GM12878 (cell line): Measurements from ENCODE around the gene SAMD1. TPM values are rescaled to one million over a fixed set of nuclear protein-coding genes. Genes with fewer than 3 reads are reported as not detected.

Experiments
- ATAC-seq: fragments of 200-7000 bp; cut with Tn5 transposase; 3 replicates; pipeline ENCODE4 v1.9.1; 2020; ENCODE audit warnings: mild to moderate bottlenecking, moderate library complexity
- BruUV-seq: library from RNA; stranded (reverse); fragments of 400-500 nt; replicated peaks from 2 replicates; lab custom pipeline; 2021; lab: Mats Ljungman, UMichigan
- CTCF ChIA-PET: fragments of 300-600 bp; sonication (Branson Sonifier 250); formaldehyde crosslinking; extraction: SDS; loops from one replicate; lab custom pipeline; 2021; ENCODE audit warnings: inconsistent platforms; lab: Yijun Ruan, JAX
- POLR2A ChIA-PET: fragments of 350-600 bp; formaldehyde crosslinking; extraction: SDS; loops from one replicate; lab custom pipeline; 2021; ENCODE audit warnings: inconsistent platforms; lab: Charles Lee
- RAD21 ChIA-PET: fragments of 300-600 bp; sonication (Branson Sonifier 250); formaldehyde crosslinking; loops from one replicate; lab custom pipeline; 2023; ENCODE audit warnings: antibody characterized with exemption; ENCODE audit not compliant: unreplicated experiment; lab: Charles Lee
- SMC1A ChIA-PET: fragments of 300-600 bp; sonication (Branson Sonifier 250); formaldehyde crosslinking; loops from one replicate; lab custom pipeline; 2023; ENCODE audit not compliant: unreplicated experiment, uncharacterized antibody; lab: Charles Lee
- DNase-seq: peaks from one replicate; pipeline ENCODE4 v3.0.0-alpha.2; 2011; ENCODE audit warnings: low read depth, low spot score
- FAIRE-seq: peaks from 3 replicates; lab custom pipeline; 2011; peaks lifted over from hg19 to GRCh38; lab: Jason Lieb, UNC
- H2AFZ ChIP-seq: 2 replicates; pipeline ENCODE4 v1.6.0; 2011; ENCODE audit warnings: low read depth, low read length, control low read depth; ENCODE audit not compliant: control insufficient read depth
- H3K27ac ChIP-seq: 2 replicates; pipeline ENCODE4 v1.5.1; 2011; ENCODE audit warnings: control low read depth; ENCODE audit not compliant: control insufficient read depth, insufficient read depth
- H3K27me3 ChIP-seq, 2 experiments: replicated peaks in 1 of 2; 2 replicates each; pipeline versions ENCODE4 v1.6.0 to v1.6.1; 2011; ENCODE audit warnings: low read length in 1 of 2; ENCODE audit not compliant: control insufficient read depth in 2 of 2, insufficient read depth in 2 of 2
- H3K36me3 ChIP-seq, 2 experiments: 2 replicates each; pipeline ENCODE4 v1.5.1; 2011; ENCODE audit warnings: low read length in 1 of 2; ENCODE audit not compliant: control insufficient read depth in 2 of 2, insufficient read depth in 2 of 2
- H3K4me1 ChIP-seq: 2 replicates; pipeline ENCODE4 v1.6.1; 2011; ENCODE audit warnings: mild to moderate bottlenecking, low read length, moderate library complexity, mixed read lengths; ENCODE audit not compliant: control insufficient read depth, insufficient read depth
- H3K4me2 ChIP-seq: 2 replicates; pipeline ENCODE4 v1.6.0; 2011; ENCODE audit warnings: control low read depth; ENCODE audit not compliant: control insufficient read depth, insufficient read depth
- H3K4me3 ChIP-seq: fragments of 200-600 bp; sonication (generic); 2 replicates; pipeline ENCODE4 v1.5.1; 2016
- H3K79me2 ChIP-seq: 2 replicates; pipeline ENCODE4 v1.6.0; 2011; ENCODE audit warnings: low read length; ENCODE audit not compliant: control insufficient read depth, insufficient read depth
- H3K9ac ChIP-seq: 2 replicates; pipeline ENCODE4 v1.8.0; 2011; ENCODE audit warnings: low read length, control low read depth, mixed read lengths; ENCODE audit not compliant: control insufficient read depth, insufficient read depth
- H3K9me3 ChIP-seq: replicated peaks from 3 replicates; pipeline ENCODE4 v1.5.1; 2011; ENCODE audit warnings: mild to moderate bottlenecking, low read length; ENCODE audit not compliant: control insufficient read depth, insufficient read depth
- H4K20me1 ChIP-seq: 2 replicates; pipeline ENCODE4 v1.6.0; 2011; ENCODE audit not compliant: control insufficient read depth, insufficient read depth
- BHLHE40 ChIP-seq, 2 experiments: fragments of 450-650 bp in 1 of 2; IDR thresholded peaks; 2 replicates each; pipeline ENCODE4 v1.6.1; 2011 to 2017; ENCODE audit warnings: low read depth in 2 of 2, borderline replicate concordance in 1 of 2, improper control_type of control experiment in 1 of 2, low read length in 1 of 2, mild to moderate bottlenecking in 1 of 2
- CREM ChIP-seq: IDR thresholded peaks from 2 replicates; pipeline ENCODE4 v1.6.1; 2014; ENCODE audit warnings: antibody characterized with exemption, low read depth
- DPF2 ChIP-seq: fragments of 450-650 bp; IDR thresholded peaks from 2 replicates; pipeline ENCODE4 v1.6.1; 2017; ENCODE audit warnings: mild to moderate bottlenecking
- ELK1 ChIP-seq: IDR thresholded peaks from 2 replicates; pipeline ENCODE4 v1.6.1; 2012; ENCODE audit warnings: low read depth, low read length, improper control_type of control experiment
- NFXL1 ChIP-seq: fragments of 450-650 bp; IDR thresholded peaks from 2 replicates; pipeline ENCODE4 v1.6.1; 2017; ENCODE audit warnings: antibody characterized with exemption, mild to moderate bottlenecking, borderline replicate concordance
- NR2C1 ChIP-seq: fragments of 450-650 bp; IDR thresholded peaks from 2 replicates; pipeline ENCODE4 v1.6.1; 2017; ENCODE audit warnings: antibody characterized with exemption, mild to moderate bottlenecking, moderate library complexity
- PAX8 ChIP-seq: fragments of 450-650 bp; IDR thresholded peaks from 2 replicates; pipeline ENCODE4 v1.6.1; 2017; ENCODE audit warnings: mild to moderate bottlenecking, moderate library complexity
- SMARCA5 ChIP-seq: fragments of 450-650 bp; IDR thresholded peaks from 2 replicates; pipeline ENCODE4 v1.6.1; 2017; ENCODE audit warnings: mild to moderate bottlenecking
- SREBF1 ChIP-seq: IDR thresholded peaks from 2 replicates; pipeline ENCODE4 v1.6.1; 2012; ENCODE audit warnings: mild to moderate bottlenecking, low read length
- SUZ12 ChIP-seq: fragments of 200-600 bp; sonication (generic); IDR thresholded peaks from one replicate; pipeline ENCODE4 v1.6.1; 2018; ENCODE audit warnings: antibody characterized with exemption, mild to moderate bottlenecking; ENCODE audit not compliant: unreplicated experiment
- TCF3 ChIP-seq: IDR thresholded peaks from 2 replicates; pipeline ENCODE4 v1.6.1; 2012; ENCODE audit warnings: low read depth, mild to moderate bottlenecking, low read length, borderline replicate concordance; ENCODE audit not compliant: insufficient read depth
- WGBS: methylation state at CpG from one replicate; pipeline ENCODE4 v1.1.6; 2016; ENCODE audit warnings: low lambda C conversion rate; ENCODE audit not compliant: insufficient replicate concordance, insufficient coverage; ENCODE audit errors: missing lambda C conversion rate; 5-methylcytosine and 5-hydroxymethylcytosine counted together
- in situ Hi-C: fragments of 300-500 bp; cut with MboI; formaldehyde crosslinking; loops from 9 replicates; pipeline ENCODE4 v1.14.3; 2018; ENCODE audit warnings: mixed read lengths
- intact Hi-C: fragments of 100-400 bp; cut with micrococcal nuclease; formaldehyde crosslinking; loops from one replicate; pipeline ENCODE4 v1.14.2; 2022; ENCODE audit not compliant: unreplicated experiment
- polyA plus RNA-seq, 11 experiments: library from polyadenylated mRNA; depleted of rRNA in 4 of 11; unstranded in 6 of 11; stranded (reverse) in 5 of 11; fragments of >200 nt; fragmentation: Nextera tagmentation in 4 of 11; fragmentation: Illumina TruSeq in 1 of 11; extraction: Ambion mirVana in 4 of 11; extraction: Trizol in 1 of 11; gene quantifications; 1 replicate in 1 of 11; 2 replicates in 10 of 11; pipeline versions ENCODE4 v1.2.1 to v1.2.3, GENCODE V29; 2011 to 2016; ENCODE audit warnings: inconsistent platforms in 2 of 11, missing spikeins in 2 of 11, low read depth in 1 of 11
- total RNA-seq, 4 experiments: library from RNA; depleted of rRNA in 3 of 4; stranded (reverse); fragments of >200 nt in 3 of 4; fragmentation: Illumina TruSeq in 1 of 4; extraction: Trizol in 1 of 4; gene quantifications; 2 replicates each; pipeline versions ENCODE4 v1.2.1 to v1.2.3, GENCODE V29; 2013 to 2021
- TF ChIP-seq, protein P1 (sequence below): fragments of 450-650 bp; IDR thresholded peaks from 2 replicates; pipeline ENCODE4 v1.6.1; 2017; ENCODE audit warnings: mild to moderate bottlenecking, moderate library complexity

The SAMD1 gene
- total and polyA plus RNA-seq, 10 of the 15 experiments (the other 5 are each of a cell fraction or from before 2014, with no cell fraction given): 3.0 to 71.7 (median 19.3) TPM

DNA sequence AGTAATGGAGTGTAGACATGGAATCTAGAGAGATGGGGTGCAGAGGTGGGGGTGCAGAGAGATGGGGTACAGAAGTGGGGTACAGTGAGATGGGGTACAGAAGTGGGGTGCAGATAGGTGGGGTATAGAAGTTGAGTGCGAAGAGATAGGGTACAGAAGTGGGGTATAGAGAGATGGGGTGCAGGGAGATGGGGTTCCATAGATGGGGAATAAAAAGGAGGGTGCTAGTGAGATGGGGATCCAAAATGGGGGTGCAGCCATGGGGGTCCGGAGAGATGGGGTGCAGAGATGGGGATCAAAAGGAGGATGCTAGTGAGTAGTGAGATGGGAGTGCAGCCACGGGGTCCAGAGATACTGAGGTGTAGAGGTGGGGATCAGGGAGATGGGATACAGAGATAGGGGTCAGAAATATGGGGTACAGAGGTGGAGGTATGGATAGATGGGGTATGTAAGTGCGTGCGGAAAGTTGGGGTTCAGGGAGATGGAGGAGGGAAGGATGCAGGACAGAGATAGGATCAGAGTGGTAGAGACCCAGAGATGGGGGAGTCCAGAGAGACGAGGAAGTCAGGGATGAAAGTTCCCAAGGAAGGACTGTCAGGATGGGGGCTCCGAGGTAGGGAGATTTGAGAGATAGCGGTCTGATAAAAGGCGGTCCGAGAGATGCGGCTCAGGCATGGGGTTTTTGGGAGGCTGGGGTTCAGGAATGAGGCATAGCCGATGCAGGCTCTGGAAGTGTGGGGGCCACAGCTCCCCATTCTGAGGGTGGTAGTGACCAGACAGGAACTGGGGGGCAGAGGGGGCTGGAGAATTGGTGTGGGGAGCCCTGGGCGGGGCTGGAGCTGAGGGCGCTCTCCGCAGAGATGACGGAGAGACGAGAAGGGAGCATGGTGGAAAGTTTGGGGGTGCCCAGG, 32.1 kb downstream of the SAMD1 start:
- RAD21 ChIA-PET: interaction anchor here (0.7 to 2.1 kb wide), 11 partner anchors 11 to 179 kb away, joined by 3 to 12 read pairs (median 4); partner anchors contain the start of genes ASF1B, IL27RA and MISP3
- no peaks in the 10 kb centered on the region for H3K4me1 ChIP-seq

More for the DNA sequence above, 32.1 kb downstream of the SAMD1 start:
- Histone ChIP-seq H3K27me3 (peaks cover 0 to 6% of the 10 kb centered on the region in 2 experiments), H3K36me3 (no peaks in the 10 kb centered on the region), H3K4me3 (no peak overlapping the region), H3K79me2 (no peaks in the 10 kb centered on the region), H3K9me3 (no peaks in the 10 kb centered on the region), H3K4me2 (no peak overlapping the region), H3K9ac (no peak overlapping the region), H2AFZ (no peak overlapping the region), H3K27ac (no peak overlapping the region), H4K20me1 (no peaks in the 10 kb centered on the region; the same call in 1 of the 2 replicates)
- no peak for FAIRE-seq
- DNase-seq: no peak
- BruUV-seq: no TSS peak
- in situ Hi-C loops: loop anchor here (25.0 kb wide), 1 partner anchor 771 kb away; no protein-coding TSS in a partner anchor
- ChIA-PET CTCF (interaction anchor here (0.8 to 5.3 kb wide), 35 partner anchors 11 to 628 kb away, joined by 3 to 110 read pairs (median 4); partner anchors contain the start of genes ASF1B, IL27RA and MISP3), SMC1A (interaction anchor here (1.1 to 2.6 kb wide), 10 partner anchors 10 to 178 kb away, joined by 3 to 20 read pairs (median 6); partner anchors contain the start of genes ASF1B, IL27RA and MISP3), POLR2A (interaction anchor here (0.6 to 1.0 kb wide), 3 partner anchors 9 to 103 kb away, joined by 3 to 4 read pairs (median 3); no protein-coding TSS in a partner anchor)
- intact Hi-C loops: no loop called here
- ATAC-seq: no peak
- WGBS: 15% methylated on average over 13 of the region's 17 CpGs
- no peak for TF ChIP-seq CREM
- no peak for TF ChIP-seq BHLHE40 (IDR thresholded peaks at IDR 0.05; ENCODE audit: borderline replicate concordance in 1 of 2, low read depth in 2 of 2, low read length in 1 of 2)
- no peak for TF ChIP-seq TCF3
- no peak for TF ChIP-seq NFXL1
- TF ChIP-seq SUZ12: no peak
- no peak for TF ChIP-seq DPF2
- TF ChIP-seq ELK1: no peak
- TF ChIP-seq SMARCA5: no peak
- no peak for TF ChIP-seq NR2C1
- TF ChIP-seq PAX8: no peak
- no peak for TF ChIP-seq SREBF1
- TF ChIP-seq, protein P1, sequence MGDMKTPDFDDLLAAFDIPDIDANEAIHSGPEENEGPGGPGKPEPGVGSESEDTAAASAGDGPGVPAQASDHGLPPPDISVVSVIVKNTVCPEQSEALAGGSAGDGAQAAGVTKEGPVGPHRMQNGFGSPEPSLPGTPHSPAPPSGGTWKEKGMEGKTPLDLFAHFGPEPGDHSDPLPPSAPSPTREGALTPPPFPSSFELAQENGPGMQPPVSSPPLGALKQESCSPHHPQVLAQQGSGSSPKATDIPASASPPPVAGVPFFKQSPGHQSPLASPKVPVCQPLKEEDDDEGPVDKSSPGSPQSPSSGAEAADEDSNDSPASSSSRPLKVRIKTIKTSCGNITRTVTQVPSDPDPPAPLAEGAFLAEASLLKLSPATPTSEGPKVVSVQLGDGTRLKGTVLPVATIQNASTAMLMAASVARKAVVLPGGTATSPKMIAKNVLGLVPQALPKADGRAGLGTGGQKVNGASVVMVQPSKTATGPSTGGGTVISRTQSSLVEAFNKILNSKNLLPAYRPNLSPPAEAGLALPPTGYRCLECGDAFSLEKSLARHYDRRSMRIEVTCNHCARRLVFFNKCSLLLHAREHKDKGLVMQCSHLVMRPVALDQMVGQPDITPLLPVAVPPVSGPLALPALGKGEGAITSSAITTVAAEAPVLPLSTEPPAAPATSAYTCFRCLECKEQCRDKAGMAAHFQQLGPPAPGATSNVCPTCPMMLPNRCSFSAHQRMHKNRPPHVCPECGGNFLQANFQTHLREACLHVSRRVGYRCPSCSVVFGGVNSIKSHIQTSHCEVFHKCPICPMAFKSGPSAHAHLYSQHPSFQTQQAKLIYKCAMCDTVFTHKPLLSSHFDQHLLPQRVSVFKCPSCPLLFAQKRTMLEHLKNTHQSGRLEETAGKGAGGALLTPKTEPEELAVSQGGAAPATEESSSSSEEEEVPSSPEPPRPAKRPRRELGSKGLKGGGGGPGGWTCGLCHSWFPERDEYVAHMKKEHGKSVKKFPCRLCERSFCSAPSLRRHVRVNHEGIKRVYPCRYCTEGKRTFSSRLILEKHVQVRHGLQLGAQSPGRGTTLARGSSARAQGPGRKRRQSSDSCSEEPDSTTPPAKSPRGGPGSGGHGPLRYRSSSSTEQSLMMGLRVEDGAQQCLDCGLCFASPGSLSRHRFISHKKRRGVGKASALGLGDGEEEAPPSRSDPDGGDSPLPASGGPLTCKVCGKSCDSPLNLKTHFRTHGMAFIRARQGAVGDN: no peak
